Spleen (tissue), 11 donors: ENCODE measurements around the gene RBPMS2. TPM values are rescaled to one million over a fixed set of nuclear protein-coding genes. Genes with fewer than 3 reads are reported as not detected.

Experiments
- DNase-seq: peaks from one replicate; pipeline ENCODE4 v3.0.0-alpha.2; 2020
- H3K27ac ChIP-seq, 8 donors: fragments of 200-600 bp; sonication (generic) in 7 of 8; 1 replicate in 4 of 8; 2 replicates in 4 of 8; pipeline versions ENCODE4 v1.5.0 to v1.8.0; 2016 to 2021; ENCODE audit warnings: inconsistent platforms in 4 of 8, mild to moderate bottlenecking in 4 of 8, moderate library complexity in 1 of 8
- H3K27me3 ChIP-seq, 7 donors: fragments of 200-600 bp; sonication (generic) in 6 of 7; replicated peaks in 1 of 7; 1 replicate in 4 of 7; 2 replicates in 3 of 7; pipeline versions ENCODE4 v1.5.0 to v1.8.0; 2016 to 2021; ENCODE audit warnings: inconsistent platforms in 3 of 7, mild to moderate bottlenecking in 1 of 7
- H3K36me3 ChIP-seq, 6 donors: fragments of 200-600 bp; sonication (generic) in 5 of 6; 1 replicate in 4 of 6; 2 replicates in 2 of 6; pipeline versions ENCODE4 v1.5.0 to v1.8.0; 2016 to 2021; ENCODE audit warnings: inconsistent platforms in 2 of 6
- H3K4me1 ChIP-seq, 6 donors: fragments of 200-600 bp; sonication (generic) in 5 of 6; 1 replicate in 3 of 6; 2 replicates in 3 of 6; pipeline versions ENCODE4 v1.5.0 to v1.8.0; 2016 to 2021; ENCODE audit warnings: inconsistent platforms in 3 of 6
- H3K4me3 ChIP-seq, 8 donors: fragments of 200-600 bp; sonication (generic) in 7 of 8; 1 replicate in 4 of 8; 2 replicates in 4 of 8; pipeline versions ENCODE4 v1.5.0 to v1.8.0; 2016 to 2021; ENCODE audit warnings: inconsistent platforms in 4 of 8, mild to moderate bottlenecking in 4 of 8, moderate library complexity in 2 of 8
- H3K9me3 ChIP-seq, 8 donors: fragments of 200-600 bp; sonication (generic) in 7 of 8; 1 replicate in 4 of 8; 2 replicates in 4 of 8; pipeline versions ENCODE4 v1.5.0 to v1.8.0; 2016 to 2021; ENCODE audit warnings: inconsistent platforms in 4 of 8
- CTCF ChIP-seq, 11 experiments: fragments of 200-600 bp in 7 of 11; fragments of 450-650 bp in 4 of 11; sonication (generic) in 4 of 11; IDR thresholded peaks in 8 of 11; conservative IDR thresholded peaks in 3 of 11; 1 replicate in 7 of 11; 2 replicates in 4 of 11; pipeline versions ENCODE4 v1.4.0 to v1.8.0; 2016 to 2021; ENCODE audit warnings: antibody characterized with exemption in 11 of 11, inconsistent platforms in 4 of 11, mild to moderate bottlenecking in 1 of 11
- POLR2A ChIP-seq, 3 donors: fragments of 450-650 bp; IDR thresholded peaks; one replicate each; pipeline ENCODE4 v1.5.1; 2017; ENCODE audit warnings: antibody characterized with exemption in 3 of 3, mild to moderate bottlenecking in 1 of 3
- POLR2AphosphoS5 ChIP-seq, 3 donors: sonication (generic); formaldehyde crosslinking; IDR thresholded peaks; one replicate each; pipeline ENCODE4 v1.5.1; 2017; ENCODE audit warnings: antibody characterized with exemption in 3 of 3
- WGBS, 5 donors: extraction: QIAGEN DNeasy Blood & Tissue Kit in 3 of 5; methylation state at CpG; one replicate each; pipeline versions ENCODE4 v1.1.5 to v1.1.7; 2013 to 2018; 5-methylcytosine and 5-hydroxymethylcytosine counted together
- intact Hi-C: fragments of 100-400 bp; cut with DNase I; formaldehyde crosslinking; loops from one replicate; pipeline ENCODE4 v1.15.0; 2023; ENCODE audit warnings: low total_unique reads
- polyA plus RNA-seq, 3 donors: library from polyadenylated mRNA; stranded (reverse); fragments of 200-250 nt; gene quantifications; one replicate each; pipeline ENCODE4 v1.2.1, GENCODE V29; 2013
- total RNA-seq, 7 donors: library from RNA; depleted of rRNA in 3 of 7; stranded (reverse); fragments of >200 nt in 3 of 7; fragmentation: NEBNext Ultra II Directional in 4 of 7; extraction: Animal tissue kit (Norgen Biotek cat#: 25700) in 4 of 7; gene quantifications; one replicate each; pipeline versions ENCODE4 v1.1.0 to v1.2.1, GENCODE V29; 2016 to 2021
- donor health status: healthy with polysubstance abuse.
- donor health status: DM: no; HTN: no; CAD: no; lungs with moderate emphysema.
- donor health status: DM: no; HTN: no; CAD: no.
- donor health status: Bipolar disorder and iron deficiency.
- donor health status: healthy.
- donor health status: DM: no; HTN: no; CAD: no.
- donor health status: DM: yes; HTN: yes; CAD: no.

The RBPMS2 gene
- total and polyA plus RNA-seq, 10 donors: 1.0 to 6.0 (median 2.7) TPM

DNA sequence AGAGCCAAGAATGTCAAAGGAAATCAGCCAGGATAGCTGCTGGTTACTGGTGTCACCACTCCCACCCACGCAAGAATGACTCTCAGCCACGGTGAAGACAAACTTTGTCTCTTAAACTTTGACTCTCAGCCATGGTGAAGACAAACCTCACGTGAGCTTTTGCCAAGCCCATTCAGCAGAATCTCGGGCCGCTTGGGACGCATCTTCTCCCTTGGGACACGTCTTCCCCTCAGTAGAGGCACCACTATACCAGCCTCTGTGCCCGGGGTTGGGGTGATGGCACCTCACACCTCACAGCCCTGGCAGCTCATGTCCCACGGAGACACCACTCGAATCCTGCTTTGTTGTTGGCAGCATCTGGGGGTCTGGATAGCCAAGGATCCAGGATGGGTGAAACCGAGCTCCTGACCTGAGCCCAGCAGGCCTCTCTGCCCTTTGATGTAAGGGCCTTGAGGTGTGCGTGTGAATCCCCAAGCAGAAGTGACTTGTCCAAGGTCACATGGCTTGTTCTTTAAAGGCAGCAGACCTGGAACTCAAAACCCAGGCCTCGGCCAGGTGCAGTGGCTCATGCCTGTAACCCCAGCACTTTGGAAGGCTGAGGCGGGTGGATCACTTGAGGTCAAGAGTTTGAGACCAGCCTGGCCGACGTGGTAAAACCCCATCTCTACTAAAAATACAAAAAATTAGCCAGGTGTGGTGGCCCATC, 21.8 kb downstream of the RBPMS2 start:
- H3K4me1 ChIP-seq: peaks cover 0 to 32% (median 19%) of the 10 kb centered on the region in 6 donors
- no peak for DNase-seq
- H3K27me3 ChIP-seq: no peaks in the 10 kb centered on the region
- no peaks in the 10 kb centered on the region for H3K9me3 ChIP-seq
- H3K4me3 ChIP-seq: no peak overlapping the region
- no peak for TF ChIP-seq CTCF (IDR thresholded peaks at IDR 0.05 in 8 of 11, conservative IDR thresholded peaks at IDR 0.05 in 3 of 11)
- no peak for TF ChIP-seq POLR2AphosphoS5 (IDR thresholded peaks at IDR 0.05)
- no peak for TF ChIP-seq POLR2A (IDR thresholded peaks at IDR 0.05)
- WGBS, 5 donors: 68 to 79% (median 73%) methylated on average over 15 to 16 of the region's 16 CpGs
- no peaks in the 10 kb centered on the region for H3K36me3 ChIP-seq
- intact Hi-C loops: no loop called here
- H3K27ac ChIP-seq: no peak overlapping the region

DNA sequence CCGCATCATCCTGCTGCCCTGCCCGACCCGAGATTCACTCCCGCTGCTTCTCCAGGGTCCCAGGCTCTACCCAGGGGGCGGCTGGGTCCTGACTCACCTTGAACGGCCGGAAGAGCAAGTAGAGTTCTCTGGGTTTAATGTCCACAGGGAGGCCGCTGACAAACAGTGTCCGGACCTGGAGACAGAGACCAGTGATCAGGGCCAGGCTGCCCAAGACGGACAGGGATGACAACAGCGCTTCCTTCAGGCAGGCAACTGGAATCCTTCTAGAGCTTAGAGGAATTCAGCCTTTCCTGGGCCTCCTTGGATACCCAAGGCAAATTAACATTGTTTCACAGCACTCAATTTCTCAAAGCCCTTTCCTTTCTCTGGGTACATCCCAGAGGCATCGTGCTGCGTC, 23.9 kb downstream of the RBPMS2 start:
- H3K9me3 ChIP-seq: no peaks in the 10 kb centered on the region
- H3K27me3 ChIP-seq: peaks cover 0 to 4% (median 0%) of the 10 kb centered on the region in 7 donors
- H3K27ac ChIP-seq: no peak overlapping the region
- peaks cover 0 to 32% (median 19%) of the 10 kb centered on the region in 6 donors for H3K4me1 ChIP-seq
- TF ChIP-seq POLR2A (IDR thresholded peaks at IDR 0.05): no peak
- no peak for TF ChIP-seq POLR2AphosphoS5 (IDR thresholded peaks at IDR 0.05)
- TF ChIP-seq CTCF (IDR thresholded peaks at IDR 0.05 in 8 of 11, conservative IDR thresholded peaks at IDR 0.05 in 3 of 11): no peak
- no peaks in the 10 kb centered on the region for H3K36me3 ChIP-seq
- intact Hi-C loops: no loop called here
- WGBS, 5 donors: 91 to 96% (median 92%) methylated on average over 13 of the region's 13 CpGs
- DNase-seq: no peak
- no peak overlapping the region for H3K4me3 ChIP-seq

- DNase-seq: no peak
Observed at GRCh38 chr15:64749999-64750657, 25.3 kb downstream of the RBPMS2 start.

More at GRCh38 chr15:64749999-64750657, 25.3 kb downstream of the RBPMS2 start:
- Histone ChIP-seq H3K27me3 (peaks cover 0 to 4% (median 0%) of the 10 kb centered on the region in 7 donors), H3K36me3 (no peaks in the 10 kb centered on the region), H3K9me3 (no peaks in the 10 kb centered on the region), H3K4me1 (peaks cover 0 to 23% (median 13%) of the 10 kb centered on the region in 6 donors), H3K4me3 (no peak overlapping the region), H3K27ac (no peak overlapping the region)
- WGBS, 5 donors: 81 to 86% (median 82%) methylated on average over 21 of the region's 21 CpGs
- no peak for TF ChIP-seq CTCF (IDR thresholded peaks at IDR 0.05 in 8 of 11, conservative IDR thresholded peaks at IDR 0.05 in 3 of 11)
- TF ChIP-seq POLR2AphosphoS5 (IDR thresholded peaks at IDR 0.05): no peak
- no peak for TF ChIP-seq POLR2A (IDR thresholded peaks at IDR 0.05)
- intact Hi-C loops: no loop called here
